Astrocyte (in vitro differentiated cells and primary cell): ENCODE data around the gene CCDC28B. TPM values are rescaled to one million over a fixed set of nuclear protein-coding genes. Genes with fewer than 3 reads are reported as not detected.

Source experiments
- DNase-seq: peaks from one replicate; pipeline ENCODE4 v3.0.0-alpha.2; 2010; ENCODE audit warnings: low read depth
- FAIRE-seq: peaks from 2 replicates; lab custom pipeline; 2011; peaks lifted over from hg19 to GRCh38; lab: Jason Lieb, UNC
- H2AFZ ChIP-seq: 2 replicates; pipeline ENCODE4 v1.6.0; 2012; ENCODE audit warnings: low read depth, low read length, inconsistent platforms
- H3K27ac ChIP-seq: 2 replicates; pipeline ENCODE4 v1.5.1; 2011; ENCODE audit warnings: low read depth, low read length, inconsistent platforms
- H3K27me3 ChIP-seq: 2 replicates; pipeline ENCODE4 v1.6.0; 2011; ENCODE audit warnings: low read length, inconsistent platforms; ENCODE audit not compliant: insufficient read depth
- H3K36me3 ChIP-seq: 2 replicates; pipeline ENCODE4 v1.5.1; 2011; ENCODE audit warnings: low read length, inconsistent platforms; ENCODE audit not compliant: insufficient read depth
- H3K4me1 ChIP-seq: 2 replicates; pipeline ENCODE4 v1.5.1; 2011; ENCODE audit warnings: low read length, inconsistent platforms; ENCODE audit not compliant: insufficient read depth
- H3K4me2 ChIP-seq: 2 replicates; pipeline ENCODE4 v1.6.0; 2012; ENCODE audit warnings: low read length, inconsistent platforms
- H3K4me3 ChIP-seq: 2 replicates; pipeline ENCODE4 v1.5.1; 2011; ENCODE audit warnings: low read depth, mild to moderate bottlenecking, low read length, inconsistent platforms; ENCODE audit not compliant: insufficient read depth
- H3K79me2 ChIP-seq: 2 replicates; pipeline ENCODE4 v1.6.0; 2012; ENCODE audit warnings: mild to moderate bottlenecking, low read length, inconsistent platforms; ENCODE audit not compliant: insufficient read depth
- H3K9ac ChIP-seq: 2 replicates; pipeline ENCODE4 v1.6.0; 2012; ENCODE audit warnings: mild to moderate bottlenecking, low read length, inconsistent platforms
- H3K9me3 ChIP-seq: 2 replicates; pipeline ENCODE4 v1.5.1; 2012; ENCODE audit warnings: low read depth, mild to moderate bottlenecking, low read length, inconsistent platforms; ENCODE audit not compliant: insufficient read depth
- H4K20me1 ChIP-seq: 2 replicates; pipeline ENCODE4 v1.6.0; 2012; ENCODE audit warnings: low read length, inconsistent platforms; ENCODE audit not compliant: insufficient read depth
- H3K27ac Mint-ChIP-seq: one replicate; pipeline ENCODE4 v1.8.0; 2021; ENCODE audit warnings: mild to moderate bottlenecking, mixed read lengths; ENCODE audit not compliant: unreplicated experiment
- H3K27me3 Mint-ChIP-seq: one replicate; pipeline ENCODE4 v1.8.0; 2021; ENCODE audit warnings: low read depth, mixed read lengths; ENCODE audit not compliant: unreplicated experiment
- H3K36me3 Mint-ChIP-seq: one replicate; pipeline ENCODE4 v1.8.0; 2021; ENCODE audit warnings: low read depth, mixed read lengths; ENCODE audit not compliant: unreplicated experiment
- H3K4me1 Mint-ChIP-seq: one replicate; pipeline ENCODE4 v1.8.0; 2021; ENCODE audit warnings: low read depth, mixed read lengths; ENCODE audit not compliant: unreplicated experiment
- H3K4me3 Mint-ChIP-seq: one replicate; pipeline ENCODE4 v1.8.0; 2021; ENCODE audit warnings: mild to moderate bottlenecking, moderate library complexity, mixed read lengths; ENCODE audit not compliant: unreplicated experiment
- H3K9me3 Mint-ChIP-seq: one replicate; pipeline ENCODE4 v1.8.0; 2021; ENCODE audit warnings: mild to moderate bottlenecking, mixed read lengths; ENCODE audit not compliant: unreplicated experiment
- EZH2 ChIP-seq: IDR thresholded peaks from 2 replicates; pipeline ENCODE4 v1.6.1; 2012; ENCODE audit warnings: mild to moderate bottlenecking, low read length, inconsistent platforms; ENCODE audit not compliant: insufficient read depth
- total RNA-seq: library from RNA; stranded (reverse); gene quantifications from 2 replicates; pipeline ENCODE4 v1.2.1, GENCODE V29; 2021
- TF ChIP-seq, protein P1 (sequence below): IDR thresholded peaks from 2 replicates; pipeline ENCODE4 v1.5.1; 2011; ENCODE audit warnings: low read depth, mild to moderate bottlenecking, inconsistent platforms, low read length, moderate library complexity; ENCODE audit not compliant: insufficient read depth

CCDC28B gene
- total RNA-seq, 1 donor from 2014 or later: 16.0 TPM

- no peaks in the 10 kb centered on the region for H3K27me3 ChIP-seq
- H3K4me1 Mint-ChIP-seq: peaks cover 28% of the 10 kb centered on the region
- H3K4me2 ChIP-seq: no peak overlapping the region
- no peaks in the 10 kb centered on the region for H3K79me2 ChIP-seq
- FAIRE-seq (no peak), DNase-seq (no peak)
- TF ChIP-seq EZH2: no peak
- no peaks in the 10 kb centered on the region for H3K27me3 Mint-ChIP-seq
- H4K20me1 ChIP-seq: peaks cover 38% of the 10 kb centered on the region
- H3K4me3 ChIP-seq: no peak overlapping the region
- no peaks in the 10 kb centered on the region for H3K9me3 Mint-ChIP-seq
- no peaks in the 10 kb centered on the region for H3K9me3 ChIP-seq
- H3K36me3 ChIP-seq: peaks cover 45% of the 10 kb centered on the region
- no peak overlapping the region for H3K27ac ChIP-seq
- no peak overlapping the region for H2AFZ ChIP-seq
- H3K9ac ChIP-seq: no peak overlapping the region
- H3K4me1 ChIP-seq: peaks cover 22% of the 10 kb centered on the region
- no peak overlapping the region for H3K4me3 Mint-ChIP-seq
- peaks cover 18% of the 10 kb centered on the region for H3K36me3 Mint-ChIP-seq
- H3K27ac Mint-ChIP-seq: no peak overlapping the region
Observed at GRCh38 chr1:32197837-32198236, 2.6 kb upstream of the CCDC28B start.

DNA sequence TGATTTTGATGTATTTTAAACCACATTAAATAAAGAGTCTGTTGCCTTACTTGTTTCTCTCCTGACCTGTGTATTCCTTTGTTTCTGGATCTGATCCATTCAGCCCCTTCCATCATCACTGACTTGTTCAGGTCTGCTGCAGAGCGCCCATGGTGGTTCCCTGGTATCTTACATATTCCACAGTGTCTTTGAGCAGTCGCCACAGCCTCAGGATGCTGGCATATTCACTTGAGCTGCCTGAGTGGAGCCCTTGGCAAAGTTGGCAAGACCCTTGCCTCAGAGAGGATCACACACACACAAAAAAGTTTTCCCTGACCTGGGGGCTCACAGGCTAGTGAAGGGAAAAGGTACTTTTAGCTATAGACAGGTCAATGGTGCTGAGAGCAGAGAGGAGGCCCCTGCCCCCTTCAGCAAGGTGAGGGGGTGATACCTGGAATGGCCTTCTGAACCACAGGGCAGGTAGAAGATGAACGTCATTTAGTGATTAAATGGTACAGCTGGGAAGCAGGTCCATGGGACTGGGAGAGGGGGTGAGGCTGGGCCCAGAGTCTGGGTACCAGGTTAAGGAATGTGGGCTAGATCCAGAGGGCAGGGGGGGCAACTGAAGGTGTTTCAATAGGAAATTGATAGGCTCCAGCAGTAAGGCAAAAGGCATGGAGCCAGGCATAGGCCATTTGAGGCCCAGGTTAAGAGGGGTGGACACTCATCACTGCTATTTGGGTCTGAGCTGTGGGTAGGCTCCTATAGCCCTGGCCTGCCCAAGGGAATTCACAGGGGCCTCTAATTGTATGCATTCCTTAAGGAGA is 2.0 kb upstream of the CCDC28B start:
- no peaks in the 10 kb centered on the region for H3K9me3 ChIP-seq
- no peak overlapping the region for H3K27ac ChIP-seq
- H3K36me3 Mint-ChIP-seq: peaks cover 16% of the 10 kb centered on the region
- peaks cover 22% of the 10 kb centered on the region for H3K4me1 ChIP-seq
- no peak overlapping the region for H2AFZ ChIP-seq
- no peaks in the 10 kb centered on the region for H3K9me3 Mint-ChIP-seq
- H3K4me3 ChIP-seq: no peak overlapping the region
- H4K20me1 ChIP-seq: peaks cover 33% of the 10 kb centered on the region
- no peak overlapping the region for H3K4me2 ChIP-seq
- no peak overlapping the region for H3K4me3 Mint-ChIP-seq
- H3K27me3 Mint-ChIP-seq: no peaks in the 10 kb centered on the region
- H3K36me3 ChIP-seq: peaks cover 39% of the 10 kb centered on the region
- no peaks in the 10 kb centered on the region for H3K79me2 ChIP-seq
- FAIRE-seq (no peak), DNase-seq (no peak)
- H3K4me1 Mint-ChIP-seq: peaks cover 28% of the 10 kb centered on the region
- no peaks in the 10 kb centered on the region for H3K27me3 ChIP-seq
- H3K9ac ChIP-seq: no peak overlapping the region
- TF ChIP-seq, protein P1, sequence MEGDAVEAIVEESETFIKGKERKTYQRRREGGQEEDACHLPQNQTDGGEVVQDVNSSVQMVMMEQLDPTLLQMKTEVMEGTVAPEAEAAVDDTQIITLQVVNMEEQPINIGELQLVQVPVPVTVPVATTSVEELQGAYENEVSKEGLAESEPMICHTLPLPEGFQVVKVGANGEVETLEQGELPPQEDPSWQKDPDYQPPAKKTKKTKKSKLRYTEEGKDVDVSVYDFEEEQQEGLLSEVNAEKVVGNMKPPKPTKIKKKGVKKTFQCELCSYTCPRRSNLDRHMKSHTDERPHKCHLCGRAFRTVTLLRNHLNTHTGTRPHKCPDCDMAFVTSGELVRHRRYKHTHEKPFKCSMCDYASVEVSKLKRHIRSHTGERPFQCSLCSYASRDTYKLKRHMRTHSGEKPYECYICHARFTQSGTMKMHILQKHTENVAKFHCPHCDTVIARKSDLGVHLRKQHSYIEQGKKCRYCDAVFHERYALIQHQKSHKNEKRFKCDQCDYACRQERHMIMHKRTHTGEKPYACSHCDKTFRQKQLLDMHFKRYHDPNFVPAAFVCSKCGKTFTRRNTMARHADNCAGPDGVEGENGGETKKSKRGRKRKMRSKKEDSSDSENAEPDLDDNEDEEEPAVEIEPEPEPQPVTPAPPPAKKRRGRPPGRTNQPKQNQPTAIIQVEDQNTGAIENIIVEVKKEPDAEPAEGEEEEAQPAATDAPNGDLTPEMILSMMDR: no peak
- TF ChIP-seq EZH2: no peak
- peak overlapping the region; percentile 37 for H3K27ac Mint-ChIP-seq

GRCh38 chr1:32199043-32199716 is 1.2 kb upstream of the CCDC28B start:
- Mint-ChIP-seq H3K27ac (peak overlapping the region; percentile 37), H3K27me3 (no peaks in the 10 kb centered on the region), H3K4me3 (peak overlapping the region; percentile 54), H3K36me3 (peaks cover 11% of the 10 kb centered on the region), H3K9me3 (no peaks in the 10 kb centered on the region), H3K4me1 (peaks cover 28% of the 10 kb centered on the region)
- TF ChIP-seq, protein P1: no peak
- no peak for TF ChIP-seq EZH2
- Histone ChIP-seq H3K79me2 (no peaks in the 10 kb centered on the region), H3K4me3 (no peak overlapping the region), H3K4me1 (peaks cover 22% of the 10 kb centered on the region), H3K4me2 (peak overlapping the region; percentile 96), H3K27me3 (no peaks in the 10 kb centered on the region), H3K9ac (no peak overlapping the region), H3K9me3 (no peaks in the 10 kb centered on the region), H4K20me1 (peaks cover 27% of the 10 kb centered on the region), H2AFZ (no peak overlapping the region), H3K27ac (no peak overlapping the region), H3K36me3 (peaks cover 34% of the 10 kb centered on the region)
- DNase-seq (no peak), FAIRE-seq (no peak)
